Right renal cortex interstitium (tissue), 3 donors: ENCODE results near the gene ABLIM1. TPM values are rescaled to one million over a fixed set of nuclear protein-coding genes. Genes with fewer than 3 reads are reported as not detected.

Experiments
- DNase-seq, 3 donors: peaks; one replicate each; pipeline ENCODE4 v3.0.0-alpha.2; 2013; ENCODE audit warnings: low read depth in 3 of 3, low spot score in 2 of 3
- polyA plus RNA-seq, 3 donors: library from polyadenylated mRNA; unstranded; fragments of 120-200 nt; gene quantifications; one replicate each; pipeline ENCODE4 v1.2.1, GENCODE V29; 2013; ENCODE audit not compliant: insufficient read length in 3 of 3

Gene ABLIM1
- polyA plus RNA-seq, 3 donors, result 96.0 to 102 (median 98.3) TPM

DNA sequence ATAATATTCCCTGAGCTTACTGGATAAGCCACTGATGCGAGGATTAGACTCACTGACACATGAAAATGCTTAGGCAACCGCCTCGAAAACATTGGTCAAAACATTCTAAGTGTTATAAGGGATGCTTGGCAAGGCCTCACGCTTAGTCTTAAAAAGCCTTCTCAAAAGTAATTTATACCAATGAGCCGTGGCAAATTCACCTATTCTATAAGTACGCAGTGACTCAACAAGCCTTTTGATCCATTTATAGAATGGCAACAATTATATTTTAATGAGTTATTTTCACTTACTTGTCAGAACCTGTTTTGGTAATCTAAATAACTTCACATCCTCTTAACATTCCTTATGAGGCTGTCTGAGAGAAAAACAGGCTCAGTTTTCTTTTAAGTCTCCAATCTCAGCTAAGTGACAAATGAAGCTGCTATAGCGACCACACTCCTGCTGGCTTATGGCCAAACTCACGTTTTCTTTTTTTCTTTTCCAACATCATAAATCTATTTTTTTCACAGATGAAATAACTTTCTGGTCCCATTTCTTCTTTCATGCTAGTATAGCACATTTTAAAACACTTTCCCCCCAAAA, 132.6 kb downstream of the ABLIM1 start:
- DNase-seq, result no peak

DNA sequence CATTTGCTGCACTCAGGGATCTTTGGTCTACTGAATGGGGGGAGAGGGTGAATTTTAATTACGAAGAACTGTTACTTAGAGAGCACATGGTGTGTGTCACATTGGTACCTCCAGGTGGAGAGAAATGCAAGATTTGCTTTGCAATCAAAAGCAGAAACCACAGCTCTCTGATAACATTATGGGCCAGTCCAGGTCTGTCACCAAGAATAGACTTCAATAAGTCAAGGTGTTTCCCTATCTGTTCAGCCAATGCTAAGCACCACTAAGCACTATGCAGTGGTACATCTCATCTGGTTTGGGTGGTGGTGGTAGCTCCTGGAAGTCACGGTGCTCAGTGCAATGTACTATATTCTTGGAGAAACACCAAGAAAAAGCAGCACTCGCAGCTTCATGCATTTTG, 134.2 kb downstream of the ABLIM1 start:
- DNase-seq, result no peak

DNA sequence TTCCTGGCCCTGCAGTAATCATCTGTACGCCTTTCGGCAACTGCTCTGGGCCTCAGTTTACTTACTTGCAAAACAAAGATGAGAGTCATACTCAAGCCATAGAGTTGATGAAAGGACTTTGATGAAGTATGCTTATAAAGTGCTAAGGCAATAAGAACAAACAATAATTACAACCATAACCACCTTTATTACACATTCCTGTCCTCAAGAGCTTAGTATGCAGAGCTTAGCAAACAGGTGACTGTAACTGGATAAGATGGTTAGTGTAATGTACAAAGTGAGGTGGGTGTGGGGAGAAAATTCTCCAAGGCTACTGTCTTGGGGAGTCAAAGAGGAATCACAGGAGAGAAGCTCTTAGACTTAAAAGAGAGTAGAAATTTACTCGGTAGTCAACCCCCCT, 136.8 kb downstream of the ABLIM1 start:
- DNase-seq, result no peak

DNA sequence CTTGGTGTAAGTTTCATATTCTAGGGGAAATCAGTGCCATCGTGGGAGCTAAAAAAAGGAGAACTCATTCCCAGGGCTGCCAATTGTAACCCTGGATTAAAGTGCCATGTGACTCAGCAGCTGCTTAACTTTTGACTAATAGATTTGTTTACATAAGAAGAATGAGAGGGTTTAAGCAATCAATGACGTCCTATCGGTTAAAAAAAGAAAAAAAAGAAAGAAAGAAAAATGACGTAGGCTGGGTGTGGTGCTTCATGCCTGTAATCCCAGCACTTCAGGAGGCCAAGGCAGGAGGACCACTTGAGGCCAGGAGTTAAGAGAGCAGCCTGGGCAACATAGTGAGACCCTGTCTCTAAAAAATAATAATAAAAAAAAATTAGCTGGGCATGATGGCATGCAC, 137.6 kb downstream of the ABLIM1 start:
- no peak for DNase-seq

DNA sequence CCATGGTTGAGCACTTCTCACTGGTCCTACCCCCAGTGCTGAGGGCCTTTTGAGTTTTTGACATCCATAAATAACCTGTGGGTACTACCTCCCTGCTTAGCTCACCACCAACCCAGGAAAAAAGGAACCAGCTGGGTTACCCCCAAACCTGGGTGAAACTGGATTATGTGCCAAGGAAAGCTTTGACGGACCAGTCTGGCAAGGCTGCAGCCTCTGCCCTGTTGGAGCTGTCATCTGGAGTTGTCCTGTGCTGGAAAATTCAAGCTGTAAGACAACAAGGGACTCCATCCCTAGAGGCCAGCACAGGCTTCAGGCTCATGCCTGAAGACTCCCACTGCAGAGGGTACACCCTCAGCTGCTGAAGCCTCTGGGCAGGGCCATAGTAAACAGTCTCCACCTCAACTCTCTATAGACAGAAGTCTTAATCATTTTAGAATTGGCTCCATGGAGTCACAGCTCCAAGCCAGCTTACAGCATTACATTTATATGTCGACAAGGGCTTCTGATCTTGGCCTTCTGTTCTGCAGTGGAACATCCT, 138.2 kb downstream of the ABLIM1 start:
- no peak for DNase-seq

DNA sequence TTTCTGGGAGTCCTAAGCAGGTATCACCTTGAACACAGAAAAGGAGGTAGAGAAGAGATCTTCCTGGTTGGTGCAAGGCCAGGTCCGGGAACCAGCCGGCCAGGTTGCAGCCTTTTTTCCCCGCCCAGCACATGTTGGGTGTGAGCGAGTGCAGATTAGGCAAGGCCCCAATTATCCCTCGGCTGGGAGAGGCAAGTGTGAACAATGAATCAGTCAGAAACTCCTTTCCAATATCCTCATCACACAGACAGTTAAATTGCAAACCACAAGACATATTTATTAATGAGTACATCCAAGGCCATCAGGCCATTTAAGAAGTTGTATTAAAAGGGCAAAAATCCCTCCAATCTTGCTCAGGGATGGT, 138.8 kb downstream of the ABLIM1 start:
- no peak for DNase-seq

DNA sequence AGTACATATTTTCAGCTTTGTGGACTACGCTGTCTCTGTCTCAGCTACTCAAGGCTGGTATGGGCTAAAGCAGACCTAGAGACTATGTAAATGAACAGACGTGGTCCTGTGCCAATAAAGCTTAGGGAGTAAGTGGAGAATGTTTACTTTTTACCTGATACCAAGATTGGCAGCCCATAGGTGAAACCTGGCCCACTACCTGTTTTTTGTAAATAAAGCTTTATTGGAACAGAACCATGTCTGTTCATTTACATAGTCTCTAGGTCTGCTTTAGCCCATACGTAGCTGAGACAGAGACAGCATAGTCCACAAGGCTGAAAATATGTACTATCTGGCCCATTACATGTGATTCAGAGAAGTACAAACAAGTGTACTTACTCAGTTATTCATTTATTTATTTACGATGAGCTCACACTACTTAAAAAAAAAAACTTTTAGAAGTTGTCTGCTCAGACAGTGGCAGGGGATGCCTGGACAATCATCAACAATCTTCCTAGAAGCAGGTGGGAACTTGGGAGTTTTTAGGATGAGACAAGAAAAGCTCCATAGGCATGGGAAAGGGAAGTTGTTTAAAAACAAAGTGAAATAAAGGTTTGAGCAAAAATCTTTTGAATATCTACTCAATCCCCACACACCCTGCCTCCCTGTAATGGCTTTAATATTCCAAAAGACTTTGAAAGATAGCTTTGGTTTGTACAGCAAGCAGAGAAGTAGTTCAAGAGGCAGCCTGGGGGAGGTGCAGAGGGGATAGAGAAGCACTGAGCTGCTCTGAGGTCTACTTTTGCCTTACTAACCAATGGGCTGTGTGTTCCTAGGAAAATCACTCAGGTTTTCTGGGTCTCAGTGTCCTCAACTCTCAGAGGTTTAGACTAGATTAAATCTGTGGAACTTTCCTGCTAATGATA, 139.4 kb downstream of the ABLIM1 start:
- no peak for DNase-seq

DNA sequence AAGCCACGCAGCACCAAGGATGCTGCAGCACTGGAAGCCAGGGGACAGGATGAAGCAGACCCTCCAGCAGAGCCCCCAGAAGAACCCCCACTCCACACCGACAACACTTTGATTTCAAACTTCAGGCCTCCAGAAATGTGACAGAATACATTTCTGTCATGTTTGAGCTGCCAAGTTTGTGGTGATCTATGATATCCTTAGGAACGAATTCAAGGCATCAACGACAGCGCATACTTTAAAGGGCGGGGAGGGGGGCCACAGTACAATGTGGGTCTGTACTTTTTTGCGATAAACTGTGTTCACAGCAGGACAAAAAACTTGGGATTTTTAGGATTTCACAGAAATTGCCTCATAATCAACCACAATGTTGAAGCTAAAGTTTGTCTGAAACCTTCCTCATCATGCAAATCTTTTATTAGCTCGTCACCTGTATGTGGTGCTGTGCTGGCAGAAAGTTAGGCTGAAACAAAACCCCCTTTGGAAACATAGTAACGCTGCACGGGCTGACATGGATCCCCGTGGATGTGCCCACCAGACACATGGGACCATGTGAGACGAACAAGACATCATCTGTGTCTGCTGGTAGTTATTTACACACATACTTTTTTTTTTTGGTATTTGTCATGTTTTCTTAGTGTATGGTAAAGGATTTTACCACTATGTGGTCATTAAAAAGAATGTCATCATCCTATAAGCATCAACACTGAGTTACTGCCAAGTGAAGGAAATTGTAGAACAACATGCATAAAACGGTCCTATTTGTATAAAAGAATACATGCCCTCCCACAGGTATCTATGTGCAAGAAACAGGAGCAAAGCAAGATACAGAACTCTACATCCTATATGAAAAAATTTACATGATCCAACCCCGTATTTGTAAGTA, 140.5 kb downstream of the ABLIM1 start:
- no peak for DNase-seq

DNA sequence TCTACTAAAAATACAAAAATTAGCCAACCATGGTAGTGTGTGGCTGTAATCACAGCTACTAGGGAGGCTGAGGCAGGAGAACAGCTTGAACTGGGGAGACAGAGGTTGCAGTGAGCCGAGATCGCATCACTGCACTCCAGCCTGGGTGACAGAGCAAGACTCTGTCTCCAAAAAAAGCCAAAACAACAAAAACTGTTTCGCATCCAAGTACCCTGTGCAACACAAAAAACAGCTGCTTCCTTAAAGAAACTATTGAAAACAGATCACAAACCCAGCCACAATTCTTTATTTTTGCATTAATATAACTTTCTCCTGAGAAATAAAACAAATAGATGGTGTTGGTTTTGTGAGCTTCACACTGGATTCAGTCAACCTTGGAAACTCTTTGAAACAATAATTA, 141.7 kb downstream of the ABLIM1 start:
- no peak for DNase-seq

DNA sequence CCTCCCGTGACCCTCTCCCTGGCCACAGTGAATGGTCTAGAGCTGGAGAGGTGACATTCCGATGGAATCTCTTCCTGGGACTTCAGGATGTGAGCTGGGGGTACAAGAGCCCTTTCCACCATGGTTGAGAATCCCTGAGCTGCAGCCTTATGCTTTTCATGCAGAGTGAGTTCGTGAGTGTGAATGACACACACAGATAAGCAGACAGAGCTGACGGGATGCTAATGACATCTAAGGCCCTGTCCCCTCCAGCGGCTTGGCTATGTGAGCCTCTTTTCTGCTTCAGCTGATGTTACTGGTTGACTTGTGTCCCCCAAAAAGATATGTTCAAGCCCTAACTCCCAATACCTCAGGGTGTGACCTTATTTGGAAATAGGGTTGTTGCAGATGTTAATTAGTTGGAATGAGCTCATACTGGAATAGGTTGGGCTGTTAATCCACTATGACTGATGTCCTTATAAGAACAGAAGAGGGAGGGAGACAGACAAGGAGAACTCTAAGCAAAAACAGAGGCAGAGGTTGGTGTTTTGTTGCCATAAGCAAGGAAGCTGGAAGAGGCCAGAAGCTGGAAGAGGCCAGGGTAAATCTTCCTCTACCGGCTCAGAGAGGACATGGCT, 142.7 kb downstream of the ABLIM1 start:
- DNase-seq, result no peak

DNA sequence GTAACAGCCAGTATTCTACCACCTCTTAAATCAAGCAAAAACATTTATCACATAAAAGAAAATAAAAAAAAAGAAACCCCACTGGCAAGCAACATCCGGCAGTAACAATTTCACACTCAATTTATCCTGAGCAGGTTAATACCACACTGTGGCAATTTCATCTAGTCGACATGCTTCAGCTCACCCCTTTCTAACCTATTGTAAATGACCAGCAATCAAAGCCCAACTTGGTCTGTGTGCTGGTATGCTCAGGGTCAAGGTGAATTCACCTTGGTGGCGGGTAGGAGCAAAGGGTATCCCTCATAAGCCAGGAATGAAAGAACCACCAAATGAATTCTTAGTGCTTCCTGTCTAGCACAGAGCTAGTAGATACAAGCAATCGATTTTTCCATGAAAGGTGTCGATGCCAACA, 144.7 kb downstream of the ABLIM1 start:
- DNase-seq, result no peak

DNA sequence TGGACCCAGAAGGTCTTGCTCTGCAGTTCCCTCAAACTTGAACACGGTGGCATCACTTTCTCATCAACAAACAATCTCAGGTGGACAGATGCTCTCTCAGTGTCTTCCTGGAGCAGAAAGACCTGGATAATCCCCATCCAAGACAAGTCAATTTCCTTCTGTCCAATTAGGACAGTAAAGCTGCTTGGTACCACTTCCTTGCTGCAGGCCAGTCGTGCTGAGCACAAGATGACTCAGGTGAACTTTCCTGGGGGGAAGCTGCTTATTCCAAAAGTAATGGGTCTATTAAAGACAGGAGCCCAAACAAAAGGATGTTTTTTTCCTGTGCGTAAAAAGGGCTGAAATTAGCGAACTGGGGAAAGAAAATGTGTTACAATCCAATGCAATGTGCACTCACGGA, 146.2 kb downstream of the ABLIM1 start:
- DNase-seq, result no peak

DNA sequence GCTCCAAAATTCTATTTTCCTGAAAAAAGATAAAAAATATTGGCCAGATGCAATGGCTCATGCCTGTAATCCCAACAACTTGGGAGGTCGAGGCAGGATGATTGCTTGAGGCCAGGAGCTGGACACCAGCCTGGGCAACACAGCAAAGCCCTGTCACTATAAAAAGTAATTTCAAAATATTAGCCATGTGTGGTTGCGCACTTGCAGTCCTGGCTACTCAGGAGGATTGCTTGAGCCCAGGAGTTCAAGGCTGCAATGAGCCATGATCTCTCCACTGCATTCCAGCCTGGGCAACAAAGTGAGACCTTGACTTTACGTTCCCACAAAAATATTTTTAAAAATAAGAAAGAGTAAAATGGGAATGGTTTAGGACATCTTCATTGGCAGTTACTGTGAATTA, 149.7 kb downstream of the ABLIM1 start:
- DNase-seq, result no peak

DNA sequence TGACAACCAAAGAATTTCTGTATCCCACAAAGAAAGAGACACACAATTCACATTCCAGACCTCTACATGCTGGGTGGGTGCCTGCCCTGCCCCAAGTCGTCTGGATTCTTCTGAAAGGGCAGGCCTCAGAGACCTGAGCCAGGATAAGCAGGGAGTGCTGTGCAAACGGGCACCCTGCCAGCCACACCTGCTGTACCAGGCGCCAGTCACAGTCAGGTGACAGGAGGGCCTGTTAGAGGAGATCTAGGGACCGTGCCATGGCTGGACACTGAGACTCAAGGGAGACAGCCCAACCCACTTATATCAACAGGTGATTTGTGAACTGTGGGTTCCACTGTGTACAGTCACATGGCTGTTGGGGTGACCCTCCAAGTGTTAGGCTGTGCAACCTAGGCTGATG, 150.6 kb downstream of the ABLIM1 start:
- no peak for DNase-seq

DNA sequence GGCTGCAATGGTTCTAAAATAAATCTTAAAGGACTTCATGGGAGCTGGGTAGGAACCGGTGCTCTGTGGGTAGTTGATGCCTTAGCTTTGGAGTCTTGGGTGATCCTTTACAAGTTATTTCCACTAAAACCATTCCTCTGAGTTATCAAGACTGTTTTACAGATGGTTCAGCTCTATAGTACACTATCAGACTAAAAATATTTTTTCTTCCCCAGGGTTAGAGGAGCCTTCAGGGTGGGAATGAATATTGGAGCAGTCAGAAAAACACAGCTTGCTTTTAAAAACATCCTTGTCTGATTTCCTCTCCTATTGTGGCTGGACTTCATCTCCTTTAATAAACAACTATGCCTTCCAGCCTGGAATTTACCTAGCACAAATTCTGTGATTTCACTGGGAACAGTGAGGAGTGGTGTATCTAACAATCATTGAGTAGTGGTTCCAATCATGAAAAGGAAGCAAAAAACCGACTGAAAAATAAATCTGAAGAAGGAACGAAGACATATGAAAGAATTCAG, 151.1 kb downstream of the ABLIM1 start:
- no peak for DNase-seq

DNA sequence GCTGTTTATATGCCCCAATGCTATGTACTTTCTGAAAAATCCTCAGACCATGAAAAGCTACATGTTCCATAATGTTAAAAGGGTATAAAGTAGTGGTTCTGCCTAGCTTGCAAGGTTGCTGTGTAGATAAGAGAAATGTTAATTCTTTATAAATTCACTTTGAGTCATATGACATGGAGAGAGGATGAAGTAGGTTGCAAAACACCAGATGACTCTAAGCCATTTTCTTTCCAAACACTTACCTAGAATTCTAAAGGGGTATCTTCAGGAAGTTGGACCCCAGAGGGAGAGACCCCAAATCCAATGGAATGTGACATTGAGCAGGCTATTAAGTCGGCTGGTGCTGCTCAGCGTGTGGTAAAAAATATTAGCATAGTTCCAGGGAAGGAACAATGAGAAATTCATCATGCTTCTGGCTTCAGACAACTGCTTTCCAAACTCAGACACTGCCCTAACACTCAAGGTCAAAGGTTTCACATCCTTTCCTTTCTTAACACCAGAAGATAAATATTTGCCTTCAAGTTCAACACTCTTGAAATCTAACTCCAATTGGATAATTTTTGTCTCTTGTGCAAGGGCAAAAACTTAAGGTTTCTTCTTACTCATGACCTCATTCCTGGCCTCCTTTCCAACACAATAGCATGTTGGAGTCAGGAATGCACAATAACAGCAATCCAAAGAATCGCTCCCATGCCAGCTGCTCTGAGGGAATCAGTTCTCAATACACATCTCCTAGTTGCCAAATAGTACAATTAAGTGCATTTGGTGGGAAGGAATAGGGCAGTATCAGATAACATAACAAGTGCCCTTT, 153.1 kb downstream of the ABLIM1 start:
- DNase-seq, result no peak

DNA sequence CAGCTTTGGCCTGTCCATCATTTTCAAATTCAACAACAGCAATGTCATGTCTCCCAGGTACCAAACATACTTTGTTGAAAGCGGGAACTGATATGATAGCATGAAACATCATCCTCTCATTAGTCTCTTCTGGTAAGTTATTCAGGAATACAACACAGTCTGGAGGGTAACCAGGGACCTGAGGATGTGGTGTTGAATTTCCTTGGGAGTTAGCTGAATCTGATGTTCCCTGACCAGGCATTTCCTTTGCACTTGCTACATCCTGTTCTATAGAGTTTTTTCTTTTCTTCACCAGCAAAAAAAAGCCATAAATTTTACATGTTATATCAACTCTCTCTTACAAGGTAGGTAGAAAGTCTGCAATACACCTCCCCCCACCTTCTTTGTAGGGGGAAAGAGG, 156.0 kb downstream of the ABLIM1 start:
- DNase-seq, result no peak

DNA sequence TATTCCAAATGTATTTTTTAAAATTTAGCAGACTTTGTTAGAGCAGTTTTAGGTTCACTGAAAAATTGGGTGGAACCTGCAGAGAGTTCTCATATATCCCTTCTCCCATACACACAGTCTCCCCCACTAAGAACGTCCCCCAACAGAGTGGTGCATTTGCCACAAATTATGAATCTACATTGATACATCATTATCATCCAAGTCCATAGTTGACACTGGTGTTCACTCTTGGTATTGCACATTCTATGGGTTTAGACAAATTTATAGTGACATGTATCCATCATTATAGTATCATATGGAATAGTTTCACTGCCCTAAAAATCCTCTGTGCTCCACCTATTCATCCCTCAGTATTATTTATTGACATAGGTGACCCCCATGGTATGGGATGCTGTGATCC, 156.4 kb downstream of the ABLIM1 start:
- no peak for DNase-seq

DNA sequence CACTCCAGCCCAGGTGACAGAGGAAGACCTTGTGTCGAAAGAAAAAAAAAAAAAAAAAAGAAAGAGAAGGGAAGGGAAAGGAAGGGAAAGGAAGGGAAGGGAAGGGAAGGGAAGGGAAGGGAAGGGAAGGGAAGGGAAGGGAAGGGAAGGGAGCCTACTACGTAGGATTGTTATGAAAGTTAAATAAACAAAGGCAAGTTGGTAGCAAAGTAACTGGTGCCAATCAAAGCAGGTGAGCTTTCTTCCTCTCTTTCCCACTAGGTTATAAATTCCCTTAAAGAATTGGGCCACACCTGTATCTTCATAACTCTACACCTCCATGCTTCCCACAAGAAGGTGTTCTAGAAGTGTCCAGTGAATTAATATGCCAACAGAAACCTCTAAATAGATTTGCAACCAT, 157.4 kb downstream of the ABLIM1 start:
- no peak for DNase-seq
